CD4-positive, alpha-beta memory T cell (primary cell): ENCODE measurements around the gene RAD9B. TPM values are rescaled to one million over a fixed set of nuclear protein-coding genes. Genes with fewer than 3 reads are reported as not detected.

Experiments used
- CTCF ChIA-PET: fragments of 350-600 bp; sonication (Branson Sonifier 250); formaldehyde crosslinking; loops from one replicate; lab custom pipeline; 2021; ENCODE audit warnings: inconsistent platforms; ENCODE audit not compliant: partially characterized antibody; lab: Charles Lee
- POLR2A ChIA-PET: fragments of 350-600 bp; sonication (Branson Sonifier 250); formaldehyde crosslinking; loops from one replicate; lab custom pipeline; 2021; ENCODE audit not compliant: partially characterized antibody; lab: Charles Lee
- DNase-seq, 5 donors: peaks; one replicate each; pipeline versions ENCODE4 v3.0.0 to v3.0.0-alpha.2; 2020 to 2022; ENCODE audit warnings: mixed read lengths in 1 of 5
- H3K27ac ChIP-seq: one replicate; pipeline ENCODE4 v1.7.0; 2013; ENCODE audit warnings: low read depth, low read length
- H3K27me3 ChIP-seq: 2 replicates; pipeline ENCODE4 v1.7.0; 2013; ENCODE audit warnings: mild to moderate bottlenecking, low read length, moderate library complexity; ENCODE audit not compliant: insufficient read depth
- H3K36me3 ChIP-seq: 2 replicates; pipeline ENCODE4 v1.7.0; 2013; ENCODE audit warnings: mild to moderate bottlenecking, low read length, moderate library complexity; ENCODE audit not compliant: insufficient read depth
- H3K4me1 ChIP-seq: 2 replicates; pipeline ENCODE4 v1.7.0; 2013; ENCODE audit warnings: mild to moderate bottlenecking, low read length, moderate library complexity; ENCODE audit not compliant: insufficient read depth
- H3K4me3 ChIP-seq, 2 donors: one replicate each; pipeline ENCODE4 v1.7.0; 2013; ENCODE audit warnings: low read length in 2 of 2, mild to moderate bottlenecking in 1 of 2
- H3K9me3 ChIP-seq, 2 donors: one replicate each; pipeline ENCODE4 v1.7.0; 2013; ENCODE audit warnings: low read length in 2 of 2, control low read depth in 1 of 2; ENCODE audit not compliant: control insufficient read depth in 1 of 2
- H3K27ac Mint-ChIP-seq, 7 donors: one replicate each; pipeline ENCODE4 v1.8.0; 2020 to 2021; ENCODE audit warnings: mixed read lengths in 7 of 7, mild to moderate bottlenecking in 6 of 7, inconsistent platforms in 3 of 7, moderate library complexity in 3 of 7
- H3K27me3 Mint-ChIP-seq, 2 donors: one replicate each; pipeline ENCODE4 v1.8.0; 2020 to 2021; ENCODE audit warnings: mixed read lengths in 2 of 2
- H3K36me3 Mint-ChIP-seq, 2 donors: one replicate each; pipeline ENCODE4 v1.8.0; 2020 to 2021; ENCODE audit warnings: mixed read lengths in 2 of 2, inconsistent platforms in 1 of 2, mild to moderate bottlenecking in 1 of 2
- H3K4me1 Mint-ChIP-seq, 4 donors: one replicate each; pipeline ENCODE4 v1.8.0; 2020 to 2021; ENCODE audit warnings: mixed read lengths in 4 of 4, mild to moderate bottlenecking in 1 of 4
- H3K4me3 Mint-ChIP-seq, 8 donors: one replicate each; pipeline ENCODE4 v1.8.0; 2020 to 2021; ENCODE audit warnings: mixed read lengths in 8 of 8, mild to moderate bottlenecking in 7 of 8, moderate library complexity in 6 of 8, inconsistent platforms in 3 of 8
- H3K9me3 Mint-ChIP-seq, 8 donors: one replicate each; pipeline ENCODE4 v1.8.0; 2020 to 2021; ENCODE audit warnings: mixed read lengths in 8 of 8, mild to moderate bottlenecking in 5 of 8, inconsistent platforms in 3 of 8, moderate library complexity in 1 of 8
- intact Hi-C: fragments of 100-400 bp; cut with micrococcal nuclease; formaldehyde crosslinking; loops from one replicate; pipeline ENCODE4 v1.15.1; 2023
- polyA plus RNA-seq, 2 donors: library from polyadenylated mRNA; unstranded; fragments of 300-500 nt; fragmentation: Illumina TruSeq; gene quantifications; one replicate each; pipeline ENCODE4 v1.2.3, GENCODE V29; 2021
- total RNA-seq, 2 experiments: library from RNA; stranded (reverse); gene quantifications; one replicate each; pipeline ENCODE4 v1.2.3, GENCODE V29; 2021

RAD9B gene
- total and polyA plus RNA-seq, 4 experiments from 2014 or later, result 0.19 to 2.1 (median 0.86) TPM

DNA sequence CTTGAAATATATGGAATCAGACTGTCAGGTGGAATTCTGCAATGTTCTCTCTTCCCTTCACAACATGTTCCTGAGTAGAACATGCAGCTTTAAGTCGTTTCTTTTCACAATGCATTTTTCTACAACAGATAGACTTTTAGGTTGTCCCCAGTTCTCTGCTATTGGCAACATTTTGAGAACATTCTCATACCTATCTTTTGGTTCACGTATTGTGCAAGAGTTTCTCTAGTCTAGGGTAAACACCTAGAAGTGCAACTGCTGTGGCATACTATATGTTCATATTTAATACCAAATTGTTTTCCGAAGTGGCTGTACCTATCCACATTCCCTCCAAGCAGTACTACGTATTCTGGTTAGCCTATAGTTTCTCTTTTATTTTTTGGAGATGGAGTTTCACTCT is 48.9 kb downstream of the RAD9B start:
- H3K27ac Mint-ChIP-seq, result peak overlapping the region in 1 of 7 donors; percentile 60

More for the DNA sequence above, 48.9 kb downstream of the RAD9B start:
- no peak overlapping the region for H3K27ac ChIP-seq
- intact Hi-C loops, result no loop called here
- DNase-seq, result no peak
- POLR2A ChIA-PET, result interaction anchor here (4.5 kb wide), 1 partner anchor 50 kb away, joined by 34 read pairs; no protein-coding TSS in a partner anchor
- H3K36me3 Mint-ChIP-seq, result peaks cover 21 to 41% of the 10 kb centered on the region in 2 donors
- H3K27me3 Mint-ChIP-seq, result no peaks in the 10 kb centered on the region
- H3K4me3 Mint-ChIP-seq, result no peak overlapping the region
- peaks cover 17% of the 10 kb centered on the region for H3K4me1 ChIP-seq
- no peaks in the 10 kb centered on the region for H3K9me3 Mint-ChIP-seq
- CTCF ChIA-PET, result interaction anchor here (1.1 to 8.7 kb wide), 14 partner anchors 10 to 277 kb away, joined by 3 to 282 read pairs (median 6); partner anchors contain the start of genes ARPC3, FAM216A and GPN3
- no peaks in the 10 kb centered on the region for H3K9me3 ChIP-seq
- peaks cover 30 to 51% (median 39%) of the 10 kb centered on the region in 4 donors for H3K4me1 Mint-ChIP-seq
- H3K36me3 ChIP-seq, result peaks cover 7% of the 10 kb centered on the region
- H3K4me3 ChIP-seq, result no peak overlapping the region
- no peaks in the 10 kb centered on the region for H3K27me3 ChIP-seq

Other genes starting within 250 kb of the RAD9B start
- 10 to 100 TPM; 90.4 to 91.0 TPM for gene ATP2A2, start 221.1 kb upstream of the RAD9B start, total RNA-seq
- gene ATP2A2, start 221.1 kb upstream of the RAD9B start, polyA plus RNA-seq, result 1 to 10 TPM; 1.8 to 5.5 TPM
- gene ANAPC7, start 98.6 kb upstream of the RAD9B start, total RNA-seq, result 10 to 100 TPM; 69.9 to 70.1 TPM
- gene ANAPC7, start 98.6 kb upstream of the RAD9B start, polyA plus RNA-seq, result 10 to 100 TPM; 28.8 to 30.8 TPM
- 100 to 1,000 TPM; 191 to 203 TPM for gene ARPC3, start 52.0 kb upstream of the RAD9B start, total RNA-seq
- gene ARPC3, start 52.0 kb upstream of the RAD9B start, polyA plus RNA-seq, result 100 to 1,000 TPM; 681 to 809 TPM
- 10 to 100 TPM; 12.5 to 16.6 TPM for gene GPN3, start 34.1 kb upstream of the RAD9B start, total RNA-seq
- 10 to 100 TPM; 29.1 to 43.4 TPM for gene GPN3, start 34.1 kb upstream of the RAD9B start, polyA plus RNA-seq
- 10 to 100 TPM; 16.4 to 16.9 TPM for gene FAM216A, start 33.5 kb upstream of the RAD9B start, total RNA-seq
- gene FAM216A, start 33.5 kb upstream of the RAD9B start, polyA plus RNA-seq, result 1 to 10 TPM; 7.5 to 8.9 TPM
- gene VPS29, start 220 bp upstream of the RAD9B start, total RNA-seq, result 100 to 1,000 TPM; 117 to 121 TPM
- gene VPS29, start 220 bp upstream of the RAD9B start, polyA plus RNA-seq, result 100 to 1,000 TPM; 164 to 237 TPM
- 10 to 100 TPM; 32.6 to 35.6 TPM for gene PPTC7, start 81.0 kb downstream of the RAD9B start, total RNA-seq
- gene PPTC7, start 81.0 kb downstream of the RAD9B start, polyA plus RNA-seq, result 10 to 100 TPM in 1 of 2 donors, 1 to 10 TPM in 1; 4.7 to 12.6 TPM
- 1 to 10 TPM; 5.8 to 7.7 TPM for gene TCTN1, start 111.8 kb downstream of the RAD9B start, total RNA-seq
- 1 to 10 TPM; 5.9 to 6.1 TPM for gene TCTN1, start 111.8 kb downstream of the RAD9B start, polyA plus RNA-seq
- 1 to 10 TPM; 6.4 to 7.8 TPM for gene HVCN1, start 186.8 kb downstream of the RAD9B start, total RNA-seq
- 10 to 100 TPM in 1 of 2 donors, 1 to 10 TPM in 1; 7.4 to 16.4 TPM for gene HVCN1, start 186.8 kb downstream of the RAD9B start, polyA plus RNA-seq
- 100 to 1,000 TPM; 147 to 168 TPM for gene PPP1CC, start 240.6 kb downstream of the RAD9B start, total RNA-seq
- gene PPP1CC, start 240.6 kb downstream of the RAD9B start, polyA plus RNA-seq, result 100 to 1,000 TPM; 140 to 216 TPM